ENCODE data around the gene CLINT1. TPM values are rescaled to one million over a fixed set of nuclear protein-coding genes. Genes with fewer than 3 reads are reported as not detected.

CLINT1 gene
- total and polyA plus RNA-seq, 12 donors = 17.1 to 101 (median 64.7) TPM

- Histone ChIP-seq H3K4me3 (no peak overlapping the region), H3K36me3 (replicated peaks in 1 of 2) (no peaks in the 10 kb centered on the region), H3K4me1 (replicated peaks in 1 of 2) (no peaks in the 10 kb centered on the region), H3K27ac (no peak overlapping the region), H3K9me3 (replicated peaks in 1 of 3) (no peaks in the 10 kb centered on the region), H3K27me3 (no peaks in the 10 kb centered on the region)
- no peak for TF ChIP-seq POLR2A (IDR thresholded peaks at IDR 0.05)
- no peak for TF ChIP-seq CTCF (IDR thresholded peaks at IDR 0.05)
- WGBS, 4 donors = 36 to 57% (median 48%) methylated on average over 2 of the region's 2 CpGs
- DNase-seq = no peak
- intact Hi-C loops (cut with DNase I) = no loop called here
These were observed 7.6 kb upstream of the CLINT1 start for GRCh38 chr5:157866536-157866935.

GRCh38 chr5:157865781-157866180 lies 6.8 kb upstream of the CLINT1 start:
- intact Hi-C loops (cut with DNase I) = no loop called here
- Histone ChIP-seq H3K27ac (no peak overlapping the region), H3K36me3 (replicated peaks in 1 of 2) (no peaks in the 10 kb centered on the region), H3K4me1 (replicated peaks in 1 of 2) (no peaks in the 10 kb centered on the region), H3K9me3 (replicated peaks in 1 of 3) (no peaks in the 10 kb centered on the region), H3K4me3 (no peak overlapping the region), H3K27me3 (no peaks in the 10 kb centered on the region)
- no peak for DNase-seq
- WGBS, 4 donors = 60 to 67% (median 64%) methylated on average over 4 of the region's 4 CpGs
- TF ChIP-seq POLR2A (IDR thresholded peaks at IDR 0.05) = no peak
- no peak for TF ChIP-seq CTCF (IDR thresholded peaks at IDR 0.05)

- 48 to 72% (median 61%) methylated on average over 4 of the region's 4 CpGs for WGBS, 4 donors
- TF ChIP-seq CTCF (IDR thresholded peaks at IDR 0.05) (no peak), POLR2A (IDR thresholded peaks at IDR 0.05) (no peak)
- Histone ChIP-seq H3K4me3 (no peak overlapping the region), H3K36me3 (replicated peaks in 1 of 2) (no peaks in the 10 kb centered on the region), H3K27ac (no peak overlapping the region), H3K9me3 (replicated peaks in 1 of 3) (no peaks in the 10 kb centered on the region), H3K27me3 (no peaks in the 10 kb centered on the region), H3K4me1 (replicated peaks in 1 of 2) (peaks cover 0 to 4% of the 10 kb centered on the region in 2 donors)
- no peak for DNase-seq
- intact Hi-C loops (cut with DNase I) = no loop called here
These were observed 5.1 kb upstream of the CLINT1 start for GRCh38 chr5:157864067-157864466.

GRCh38 chr5:157862183-157862851 lies 3.4 kb upstream of the CLINT1 start:
- intact Hi-C loops (cut with DNase I) = no loop called here
- DNase-seq = no peak
- WGBS, 4 donors = 69 to 90% (median 80%) methylated on average over 6 of the region's 6 CpGs
- H3K4me1 ChIP-seq (replicated peaks in 1 of 2) = peaks cover 0 to 12% of the 10 kb centered on the region in 2 donors
- no peaks in the 10 kb centered on the region for H3K27me3 ChIP-seq
- H3K9me3 ChIP-seq (replicated peaks in 1 of 3) = no peaks in the 10 kb centered on the region
- H3K36me3 ChIP-seq (replicated peaks in 1 of 2) = no peaks in the 10 kb centered on the region
- H3K4me3 ChIP-seq = no peak overlapping the region
- TF ChIP-seq CTCF (IDR thresholded peaks at IDR 0.05) (no peak), POLR2A (IDR thresholded peaks at IDR 0.05) (no peak)
- H3K27ac ChIP-seq = no peak overlapping the region

All from adrenal gland (tissue), 12 donors.